Stimulated activated CD8-positive, alpha-beta memory T cell treated with anti-CD3 and anti-CD28 coated beads, Interleukin-2, amount 100 ng/mL, for 48 hours (primary cell): Measurements from ENCODE around the gene ENPP7.

Experiments used
- DNase-seq, 2 donors: peaks; one replicate each; pipeline ENCODE4 v3.0.0-alpha.2; 2020; ENCODE audit warnings: low read depth in 2 of 2

Gene ENPP7

GRCh38 chr17:79702550-79703236 lies 28.1 kb upstream of the ENPP7 start:
- DNase-seq = no peak

- no peak for DNase-seq
Observed at GRCh38 chr17:79704691-79705090, 26.1 kb upstream of the ENPP7 start.

GRCh38 chr17:79705674-79706073 lies 25.1 kb upstream of the ENPP7 start:
- DNase-seq = no peak

- no peak for DNase-seq
Observed at GRCh38 chr17:79706931-79707850, 23.6 kb upstream of the ENPP7 start.

GRCh38 chr17:79707931-79708891 lies 22.5 kb upstream of the ENPP7 start:
- DNase-seq = peak; percentile 30 to 40

- no peak for DNase-seq
Observed at GRCh38 chr17:79711715-79712305, 18.9 kb upstream of the ENPP7 start.

GRCh38 chr17:79713391-79713790 lies 17.4 kb upstream of the ENPP7 start:
- no peak for DNase-seq

- no peak for DNase-seq
Observed at GRCh38 chr17:79714176-79715097, 16.3 kb upstream of the ENPP7 start.

GRCh38 chr17:79715098-79715942 lies 15.4 kb upstream of the ENPP7 start:
- no peak for DNase-seq

GRCh38 chr17:79715943-79716797 lies 14.6 kb upstream of the ENPP7 start:
- DNase-seq = no peak

GRCh38 chr17:79720705-79721292 lies 9.9 kb upstream of the ENPP7 start:
- DNase-seq = no peak

GRCh38 chr17:79721993-79722671 lies 8.6 kb upstream of the ENPP7 start:
- no peak for DNase-seq

GRCh38 chr17:79722787-79723186 lies 8.0 kb upstream of the ENPP7 start:
- no peak for DNase-seq

- DNase-seq = peak; percentile 58 to 70
Observed at GRCh38 chr17:79728169-79728907, 2.4 kb upstream of the ENPP7 start.

GRCh38 chr17:79728908-79729471 lies 1.8 kb upstream of the ENPP7 start:
- no peak for DNase-seq

GRCh38 chr17:79729761-79730160 lies 982 bp upstream of the ENPP7 start:
- DNase-seq = no peak

GRCh38 chr17:79730437-79730768 lies 340 bp upstream of the ENPP7 start:
- no peak for DNase-seq
